HG02970 (cell line): ENCODE measurements around the gene SPACA5B.
"Not testable (repeated sequence)": the region's sequence is repeated elsewhere in the genome, so short reads cannot be mapped to it uniquely, and the experiment has no call there.

Experiments used
- ATAC-seq: cut with Tn5 transposase; IDR thresholded peaks from one replicate; pipeline ENCODE4 v1.9.1; 2021; ENCODE audit warnings: mild to moderate bottlenecking, moderate library complexity, moderate number of reproducible peaks; ENCODE audit not compliant: unreplicated experiment, low FRiP score

Gene SPACA5B

GRCh38 chrX:48130326-48130725 lies at the start of gene SPACA5B:
TSS of gene SPACA5B (plus strand) at chrX:48130626. CDS start at chrX:48130688, 62 bp downstream.
- ATAC-seq: not testable (repeated sequence)

DNA sequence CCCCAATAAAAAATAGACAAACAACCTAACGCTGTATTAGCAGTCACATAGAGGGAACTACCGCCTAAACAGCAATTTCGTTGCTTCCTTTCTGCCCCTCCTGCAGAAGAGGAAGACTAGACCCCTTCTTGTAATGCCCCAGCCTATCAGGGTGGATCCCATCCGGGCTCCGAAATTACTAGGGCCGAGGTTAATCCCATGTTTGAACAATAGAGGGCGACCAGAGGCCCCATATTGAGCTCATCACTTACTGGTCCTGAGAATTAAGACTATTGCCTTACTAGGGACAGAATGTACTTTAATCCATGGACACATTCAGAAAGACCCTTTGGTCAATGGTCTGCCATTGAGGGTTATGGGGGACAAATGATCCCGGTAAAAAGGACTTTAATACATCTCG lies 47.2 kb upstream of the SPACA5B start:
- ATAC-seq: no peak

GRCh38 chrX:48083706-48084105 lies 46.7 kb upstream of the SPACA5B start:
- no peak for ATAC-seq

- no peak for ATAC-seq
Observed at GRCh38 chrX:48086082-48086481, 44.3 kb upstream of the SPACA5B start.

DNA sequence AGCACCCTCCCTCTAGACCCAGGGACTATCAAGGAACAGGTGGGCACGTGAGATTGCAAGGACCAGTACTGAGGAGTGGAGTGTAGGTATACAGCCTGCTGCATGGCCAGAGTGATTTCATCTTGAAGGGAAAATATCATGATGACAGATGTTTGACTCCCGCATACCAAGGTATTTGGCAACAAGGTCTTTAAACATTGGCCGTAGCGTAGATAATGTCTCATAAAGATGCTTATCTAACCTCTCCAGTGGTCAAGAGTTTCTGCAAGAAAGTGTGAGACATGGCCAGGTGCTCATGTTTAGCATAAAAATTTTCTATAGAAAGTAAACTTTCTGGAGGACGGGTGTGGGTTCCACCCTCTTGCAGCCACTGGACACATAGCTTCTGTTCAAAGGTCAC lies 40.3 kb upstream of the SPACA5B start:
- ATAC-seq: no peak

GRCh38 chrX:48092558-48092957 lies 37.9 kb upstream of the SPACA5B start:
- ATAC-seq: not testable (repeated sequence)

DNA sequence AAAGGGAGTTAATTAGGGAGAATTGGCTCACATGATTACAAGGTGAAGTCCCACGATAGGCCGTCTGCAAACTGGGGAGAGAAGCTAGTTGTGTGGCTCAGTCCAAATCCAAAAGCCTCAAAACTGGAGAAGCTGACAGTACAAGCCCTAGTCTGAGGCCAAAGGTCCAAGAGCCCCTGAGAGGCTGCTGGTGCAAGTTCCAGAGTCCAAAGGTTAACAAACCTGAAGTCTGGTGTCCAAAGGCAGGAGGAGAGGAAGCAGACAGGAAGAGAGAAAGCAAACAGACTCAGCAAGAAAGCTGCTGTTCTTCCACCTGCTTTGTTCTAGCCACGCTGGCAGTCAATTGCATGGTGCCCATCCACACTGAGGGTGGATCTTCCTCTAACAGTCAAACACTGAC lies 29.0 kb upstream of the SPACA5B start:
- ATAC-seq: no peak

DNA sequence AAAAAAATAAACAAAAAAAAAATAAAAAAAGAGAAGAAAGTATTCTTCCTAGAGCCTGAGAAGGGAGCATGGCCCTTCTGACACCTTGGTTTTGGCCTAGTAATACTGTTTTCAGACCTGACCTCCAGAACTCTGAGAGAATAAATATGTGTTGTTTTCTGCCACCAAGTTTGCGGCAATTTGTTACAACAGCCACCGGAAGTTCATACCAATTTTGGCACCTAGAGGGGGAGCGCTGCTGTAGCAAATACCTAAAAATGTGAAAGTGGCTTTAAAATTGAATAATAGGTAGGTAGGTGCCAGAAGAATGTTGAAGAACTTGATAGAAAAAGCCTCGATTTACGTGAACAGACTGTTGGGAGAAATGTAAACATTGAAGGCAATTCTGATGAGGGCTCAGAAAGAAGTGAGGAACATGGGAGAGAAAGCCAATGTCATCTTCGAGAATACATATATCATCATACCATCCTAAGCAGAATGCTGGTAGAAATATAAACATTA lies 27.5 kb upstream of the SPACA5B start:
- no peak for ATAC-seq

GRCh38 chrX:48107717-48108116 lies 22.7 kb upstream of the SPACA5B start:
- no peak for ATAC-seq

GRCh38 chrX:48125286-48125685 lies 5.1 kb upstream of the SPACA5B start:
- ATAC-seq: not testable (repeated sequence)

DNA sequence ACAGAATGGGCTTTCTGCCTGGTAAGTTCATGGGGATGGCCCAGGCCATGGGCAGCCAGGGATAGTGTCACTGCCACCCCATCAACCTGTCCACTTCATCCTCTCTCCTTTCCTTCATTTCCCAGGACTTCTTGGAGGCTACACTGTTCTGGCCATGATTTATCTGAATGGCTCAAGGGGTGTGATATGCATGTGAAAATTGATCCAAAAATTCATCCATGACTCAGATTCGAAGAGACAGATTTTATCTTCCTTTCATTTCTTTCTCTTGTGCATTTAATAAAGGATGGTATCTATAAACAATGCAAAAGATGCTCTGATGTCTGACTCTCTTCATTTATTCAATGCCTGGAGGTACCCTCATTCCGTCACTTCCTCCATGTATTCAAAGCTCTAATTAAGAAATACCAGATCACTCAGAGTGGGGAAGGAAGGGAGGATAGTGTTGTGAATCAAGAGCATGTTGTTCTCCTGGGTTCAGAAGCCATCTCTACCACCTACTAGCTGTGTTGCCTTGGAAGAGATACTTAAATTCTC lies 1.9 kb downstream of the SPACA5B start:
- ATAC-seq: not testable (repeated sequence)

GRCh38 chrX:48139076-48139475 lies 8.7 kb downstream of the SPACA5B start:
- ATAC-seq: not testable (repeated sequence)

DNA sequence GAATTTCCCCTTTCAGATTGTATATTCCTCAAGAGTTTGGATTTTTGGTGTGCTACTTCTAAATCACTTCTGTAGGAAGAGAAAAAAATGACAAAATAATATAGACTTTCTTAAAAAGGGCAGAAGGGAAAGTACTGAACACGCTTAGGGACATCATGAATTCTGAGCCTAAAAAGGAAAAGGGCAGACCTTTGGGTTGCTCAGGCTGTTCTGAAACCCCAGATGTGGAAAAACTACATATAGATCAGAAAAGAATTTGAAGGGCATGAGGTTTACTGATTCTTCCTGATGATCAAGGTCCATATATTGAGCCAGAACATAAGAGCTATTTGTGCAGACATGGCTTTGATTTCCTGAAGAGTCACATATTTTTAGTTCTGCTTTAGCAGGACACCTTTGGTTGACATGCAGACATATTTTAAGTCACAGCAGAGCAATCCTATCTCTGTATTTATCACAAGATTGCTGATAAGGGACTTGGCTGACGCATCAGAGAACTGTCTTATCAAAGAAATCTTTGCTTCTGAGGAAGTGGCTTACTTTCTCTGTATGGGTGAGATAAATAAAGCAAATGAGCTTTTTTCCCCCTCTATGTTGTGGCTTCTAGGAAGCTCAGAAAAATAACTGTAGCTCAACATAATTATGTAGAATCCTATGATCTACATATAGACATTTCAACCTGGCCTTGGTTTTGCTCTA lies 11.5 kb downstream of the SPACA5B start:
- not testable (repeated sequence) for ATAC-seq

- not testable (repeated sequence) for ATAC-seq
Observed at GRCh38 chrX:48142697-48143096, 12.3 kb downstream of the SPACA5B start.

- no peak for ATAC-seq
Observed at GRCh38 chrX:48153769-48154168, 23.3 kb downstream of the SPACA5B start.

DNA sequence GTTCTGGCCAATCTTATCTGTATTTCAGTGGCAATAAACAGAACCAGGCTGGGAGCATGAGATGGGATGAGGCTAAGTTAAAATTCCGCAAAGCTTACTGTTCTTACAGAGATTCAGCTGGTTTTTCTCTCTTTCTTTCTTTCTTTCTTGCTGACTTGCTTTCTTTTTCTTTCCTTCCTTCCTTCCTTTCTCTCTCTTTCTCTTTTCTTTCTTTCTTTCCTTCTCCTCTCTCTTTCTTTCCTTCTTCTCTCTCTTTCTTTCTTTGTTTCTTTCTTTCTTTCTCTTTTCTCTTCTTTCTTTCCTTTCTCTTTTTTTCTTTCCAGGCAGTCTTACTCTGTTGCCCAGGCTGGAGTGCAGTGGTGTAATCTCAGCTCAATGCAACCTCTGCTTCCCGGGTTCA lies 24.4 kb downstream of the SPACA5B start:
- no peak for ATAC-seq

DNA sequence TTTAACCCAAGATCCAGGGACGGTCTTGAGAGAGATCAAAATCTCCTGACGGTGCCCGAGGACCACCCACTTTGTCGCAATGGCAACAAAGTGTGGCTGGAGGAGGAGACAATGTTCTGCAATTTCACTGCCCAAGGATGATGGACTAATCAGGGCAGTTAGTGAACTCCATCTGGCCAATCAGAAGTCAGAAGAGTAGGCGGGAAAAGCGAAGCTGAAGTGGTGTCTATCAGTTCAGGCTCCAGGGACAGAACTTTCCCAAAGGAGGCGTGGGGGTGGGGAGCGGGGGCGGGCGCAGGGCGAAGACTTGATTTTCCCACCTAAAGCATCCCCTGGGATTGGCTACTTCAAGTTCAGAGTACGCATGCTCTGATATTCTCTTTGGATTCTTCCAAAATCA lies 25.6 kb downstream of the SPACA5B start:
- no peak for ATAC-seq

DNA sequence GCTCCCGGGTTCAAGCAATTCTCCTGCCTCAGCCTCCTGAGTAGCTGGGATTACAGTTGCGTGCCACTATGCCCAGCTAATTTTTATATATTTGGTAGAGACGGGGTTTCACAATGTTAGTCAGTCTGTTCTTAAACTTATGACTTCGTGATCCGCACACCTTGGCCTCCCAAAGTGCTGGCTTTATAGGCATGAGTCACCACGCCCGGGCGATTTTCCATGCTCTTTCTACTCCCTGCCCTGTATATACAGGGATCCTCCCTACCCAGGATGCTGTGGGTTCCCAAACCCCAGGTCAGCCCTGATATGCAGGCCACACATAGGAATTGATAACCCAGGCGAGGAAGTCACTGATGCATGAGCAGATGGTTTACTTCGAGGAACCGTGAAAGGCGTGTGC lies 34.8 kb downstream of the SPACA5B start:
- no peak for ATAC-seq

GRCh38 chrX:48166322-48166721 lies 35.9 kb downstream of the SPACA5B start:
- not testable (repeated sequence) for ATAC-seq

DNA sequence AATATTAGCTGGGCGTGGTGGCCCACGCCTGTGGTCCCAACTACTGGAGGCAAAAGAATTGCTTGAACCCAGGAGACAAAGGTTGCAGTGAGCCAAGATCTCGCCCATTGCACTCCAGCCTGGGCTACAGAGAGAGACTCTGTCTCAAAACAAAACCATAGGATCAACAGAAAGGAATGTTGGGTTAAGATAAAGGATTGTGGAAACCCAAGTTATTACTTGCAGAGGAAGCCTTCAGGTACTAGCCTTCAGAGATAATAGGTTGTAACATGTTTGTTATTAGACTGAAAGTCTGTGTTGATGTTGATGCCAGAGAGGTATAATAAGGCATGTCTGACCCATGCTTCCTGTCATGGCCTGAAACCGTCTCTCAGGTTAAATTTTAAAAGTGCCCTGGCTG lies 49.3 kb downstream of the SPACA5B start:
- no peak for ATAC-seq

- ATAC-seq: no peak
Observed at GRCh38 chrX:48180811-48181210, 50.4 kb downstream of the SPACA5B start.

DNA sequence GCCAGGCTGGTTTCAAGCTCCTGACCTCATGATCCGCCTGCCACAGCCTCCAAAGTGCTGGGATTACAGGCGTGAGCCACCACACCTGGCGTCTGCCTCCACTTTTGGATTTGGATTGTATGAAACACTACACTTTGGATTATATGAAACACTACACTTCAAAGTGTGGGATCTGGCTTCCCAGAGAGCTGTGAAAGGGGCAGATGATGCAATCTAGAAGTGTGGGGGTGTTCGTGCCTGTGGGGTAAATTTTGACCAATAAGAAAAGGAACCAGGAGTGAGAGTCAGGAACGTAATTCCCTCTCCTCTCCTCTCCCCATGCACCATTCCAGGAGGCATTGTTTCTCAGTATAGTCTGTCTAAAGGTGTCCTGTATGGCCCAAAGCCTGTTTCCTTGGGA lies 51.5 kb downstream of the SPACA5B start:
- ATAC-seq: not testable (repeated sequence)
